Measurements from ENCODE around the gene SAMD10. TPM values are rescaled to one million over a fixed set of nuclear protein-coding genes. Genes with fewer than 3 reads are reported as not detected.
A peak's percentile ranks its signal among the peaks of the same experiment; 100 is the strongest.

SAMD10 gene
- total RNA-seq, 1 experiment from 2014 or later, result 5.7 TPM

GRCh38 chr20:64023361-64024140, 44.1 kb upstream of the SAMD10 start:
- H2BK20ac ChIP-seq (ENCODE audit: low read depth, low read length, poor library complexity, severe bottlenecking), result no peak overlapping the region
- H3K23ac ChIP-seq (ENCODE audit: insufficient read length, low read depth, low read length), result no peak overlapping the region
- H3K4me2 ChIP-seq (ENCODE audit: insufficient read depth, insufficient read length, low read length), result no peak overlapping the region
- no peak overlapping the region for H3K18ac ChIP-seq (ENCODE audit: insufficient read length, low read depth, low read length)
- no peaks in the 10 kb centered on the region for H3K9me3 ChIP-seq (ENCODE audit: control insufficient read depth, low read depth, low read length)
- no peaks in the 10 kb centered on the region for H3K23me2 ChIP-seq (ENCODE audit: insufficient read length, low read depth, low read length, poor library complexity, severe bottlenecking)
- no peaks in the 10 kb centered on the region for H3K4me1 ChIP-seq (ENCODE audit: insufficient read depth, low read length)
- no peaks in the 10 kb centered on the region; a peak in 1 of 5 replicates for H3K9me3 Mint-ChIP-seq
- H2AK5ac ChIP-seq (ENCODE audit: insufficient read length, low read length), result no peak overlapping the region
- H4K20me1 ChIP-seq (ENCODE audit: control insufficient read depth, insufficient read depth, insufficient read length), result no peaks in the 10 kb centered on the region
- no peak overlapping the region for H2BK12ac ChIP-seq (ENCODE audit: insufficient read length, low read depth, low read length)
- no peak overlapping the region for H4K91ac ChIP-seq (ENCODE audit: insufficient read length, low read depth, low read length)
- no CpG with 5 or more reads among the region's 15 CpGs for WGBS (ENCODE audit: extremely low coverage, insufficient read length, low lambda C conversion rate)
- H3K4ac ChIP-seq (ENCODE audit: low read depth, low read length), result no peak overlapping the region
- H3K36me3 Mint-ChIP-seq (ENCODE audit: insufficient read depth in 1 of 3, low read depth in 3 of 3), result peaks cover 43 to 84% (median 80%) of the 10 kb centered on the region in 3 experiments
- TF ChIP-seq, protein P1, sequence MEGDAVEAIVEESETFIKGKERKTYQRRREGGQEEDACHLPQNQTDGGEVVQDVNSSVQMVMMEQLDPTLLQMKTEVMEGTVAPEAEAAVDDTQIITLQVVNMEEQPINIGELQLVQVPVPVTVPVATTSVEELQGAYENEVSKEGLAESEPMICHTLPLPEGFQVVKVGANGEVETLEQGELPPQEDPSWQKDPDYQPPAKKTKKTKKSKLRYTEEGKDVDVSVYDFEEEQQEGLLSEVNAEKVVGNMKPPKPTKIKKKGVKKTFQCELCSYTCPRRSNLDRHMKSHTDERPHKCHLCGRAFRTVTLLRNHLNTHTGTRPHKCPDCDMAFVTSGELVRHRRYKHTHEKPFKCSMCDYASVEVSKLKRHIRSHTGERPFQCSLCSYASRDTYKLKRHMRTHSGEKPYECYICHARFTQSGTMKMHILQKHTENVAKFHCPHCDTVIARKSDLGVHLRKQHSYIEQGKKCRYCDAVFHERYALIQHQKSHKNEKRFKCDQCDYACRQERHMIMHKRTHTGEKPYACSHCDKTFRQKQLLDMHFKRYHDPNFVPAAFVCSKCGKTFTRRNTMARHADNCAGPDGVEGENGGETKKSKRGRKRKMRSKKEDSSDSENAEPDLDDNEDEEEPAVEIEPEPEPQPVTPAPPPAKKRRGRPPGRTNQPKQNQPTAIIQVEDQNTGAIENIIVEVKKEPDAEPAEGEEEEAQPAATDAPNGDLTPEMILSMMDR (conservative IDR thresholded peaks at IDR 0.05), result no peak
- H3K27me3 Mint-ChIP-seq (ENCODE audit: low read depth), result no peaks in the 10 kb centered on the region
- H2BK15ac ChIP-seq (ENCODE audit: low read depth, low read length), result no peak overlapping the region
- H4K8ac ChIP-seq (replicated peaks; ENCODE audit: insufficient read length, low read depth, low read length), result no peak overlapping the region
- no peak overlapping the region for H3T11ph ChIP-seq (ENCODE audit: low read length)
- H3K79me1 ChIP-seq (ENCODE audit: insufficient read depth, low read depth, low read length, poor library complexity, severe bottlenecking), result no peaks in the 10 kb centered on the region
- no peak overlapping the region for H4K5ac ChIP-seq (ENCODE audit: insufficient read length, low read depth, low read length)
- no peaks in the 10 kb centered on the region for H3K27me3 ChIP-seq (ENCODE audit: insufficient read depth, low read length)
- no peak overlapping the region for H2BK5ac ChIP-seq (ENCODE audit: insufficient read length, low read length)
- no peak overlapping the region for H3K9ac ChIP-seq (ENCODE audit: extremely low read depth, insufficient read length, low read length)
- no peak overlapping the region for H3K56ac ChIP-seq (ENCODE audit: insufficient read length, low read depth, low read length)
- H3K4me1 Mint-ChIP-seq, result no peaks in the 10 kb centered on the region
- H3K14ac ChIP-seq (ENCODE audit: insufficient read depth, low read length), result no peak overlapping the region
- no peak overlapping the region for H3K27ac ChIP-seq (ENCODE audit: insufficient read length, low read depth, low read length)
- peak overlapping the region in 2 of 3 experiments; percentile 75 to 76; a peak in 2 of 7 replicates for H3K27ac Mint-ChIP-seq
- H3K4me3 Mint-ChIP-seq, result no peak overlapping the region; a peak in 1 of 5 replicates
- H2BK120ac ChIP-seq (ENCODE audit: low read depth, low read length, poor library complexity, severe bottlenecking), result no peak overlapping the region
- H3K79me2 ChIP-seq (ENCODE audit: insufficient read depth, low read length), result no peaks in the 10 kb centered on the region
- DNase-seq, result no peak
- no peak overlapping the region for H2AFZ ChIP-seq (ENCODE audit: low read length)

All from H9 (cell line).